Gastrocnemius medialis (tissue), 4 donors: ENCODE results near the gene ROR2.

Experiments used
- POLR2A ChIP-seq, 2 donors: fragments of 450-650 bp; IDR thresholded peaks; one replicate each; pipeline ENCODE4 v1.6.1; 2017; ENCODE audit warnings: antibody characterized with exemption in 2 of 2, mild to moderate bottlenecking in 2 of 2, moderate library complexity in 2 of 2
- TF ChIP-seq, protein P1 (sequence below), 5 experiments: fragments of 450-650 bp in 3 of 5; fragments of 200-600 bp in 2 of 5; sonication (generic) in 2 of 5; IDR thresholded peaks in 4 of 5; conservative IDR thresholded peaks in 1 of 5; 1 replicate in 4 of 5; 2 replicates in 1 of 5; pipeline ENCODE4 v1.5.1; 2016 to 2019; ENCODE audit warnings: antibody characterized with exemption in 5 of 5, mild to moderate bottlenecking in 3 of 5, moderate library complexity in 3 of 5

DNA sequence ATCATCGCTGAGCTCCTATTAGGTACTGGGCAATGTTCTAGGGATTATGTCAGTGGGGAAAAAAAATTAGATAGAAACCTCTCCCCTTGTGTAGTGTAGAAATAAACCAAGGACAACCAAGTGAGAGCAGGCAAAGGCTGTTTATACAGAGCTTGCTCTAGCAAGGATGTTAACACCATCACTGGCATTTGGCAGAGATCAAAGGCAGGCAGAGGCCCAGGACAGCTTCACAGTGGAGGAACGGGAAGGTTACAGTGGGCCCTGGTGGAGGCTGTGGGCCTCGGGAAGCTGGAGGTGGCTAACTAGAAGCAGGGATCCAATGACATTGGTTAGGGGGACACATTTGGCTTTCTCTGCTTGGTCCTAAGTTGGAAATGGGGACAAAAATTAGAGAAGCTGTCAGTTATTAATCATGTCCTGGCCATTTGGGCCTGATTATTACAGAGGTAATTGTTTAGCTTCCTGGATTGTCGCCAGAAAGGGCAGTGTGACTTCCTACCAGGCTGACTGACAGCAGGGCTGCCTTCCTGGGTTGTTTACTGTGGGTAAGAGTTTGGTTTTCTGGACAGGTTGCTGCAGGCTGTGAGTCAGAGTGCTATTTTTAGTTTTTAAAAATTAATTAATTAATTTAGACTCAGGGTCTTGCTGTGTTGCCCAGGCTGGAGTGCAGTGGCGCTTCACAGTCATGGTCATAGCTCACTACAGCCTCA lies 259.3 kb downstream of the ROR2 start:
- TF ChIP-seq, protein P1, sequence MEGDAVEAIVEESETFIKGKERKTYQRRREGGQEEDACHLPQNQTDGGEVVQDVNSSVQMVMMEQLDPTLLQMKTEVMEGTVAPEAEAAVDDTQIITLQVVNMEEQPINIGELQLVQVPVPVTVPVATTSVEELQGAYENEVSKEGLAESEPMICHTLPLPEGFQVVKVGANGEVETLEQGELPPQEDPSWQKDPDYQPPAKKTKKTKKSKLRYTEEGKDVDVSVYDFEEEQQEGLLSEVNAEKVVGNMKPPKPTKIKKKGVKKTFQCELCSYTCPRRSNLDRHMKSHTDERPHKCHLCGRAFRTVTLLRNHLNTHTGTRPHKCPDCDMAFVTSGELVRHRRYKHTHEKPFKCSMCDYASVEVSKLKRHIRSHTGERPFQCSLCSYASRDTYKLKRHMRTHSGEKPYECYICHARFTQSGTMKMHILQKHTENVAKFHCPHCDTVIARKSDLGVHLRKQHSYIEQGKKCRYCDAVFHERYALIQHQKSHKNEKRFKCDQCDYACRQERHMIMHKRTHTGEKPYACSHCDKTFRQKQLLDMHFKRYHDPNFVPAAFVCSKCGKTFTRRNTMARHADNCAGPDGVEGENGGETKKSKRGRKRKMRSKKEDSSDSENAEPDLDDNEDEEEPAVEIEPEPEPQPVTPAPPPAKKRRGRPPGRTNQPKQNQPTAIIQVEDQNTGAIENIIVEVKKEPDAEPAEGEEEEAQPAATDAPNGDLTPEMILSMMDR (IDR thresholded peaks at IDR 0.05 in 4 of 5, conservative IDR thresholded peaks at IDR 0.05 in 1 of 5) = no peak
- TF ChIP-seq POLR2A (IDR thresholded peaks at IDR 0.05) = no peak
